OCI-LY1 (cell line): ENCODE measurements around the gene CBLB.

ENCODE experiments used
- H2AFZ ChIP-seq: fragments of 200-600 bp; sonication (generic), shearing (Covaris generic); 2 replicates; pipeline ENCODE4 v1.6.0; 2014; ENCODE audit warnings: antibody characterized with exemption, mild to moderate bottlenecking, low read length
- H3F3A ChIP-seq: fragments of 200-600 bp; sonication (generic), shearing (Covaris generic); 2 replicates; pipeline ENCODE4 v1.6.0; 2014; ENCODE audit warnings: mild to moderate bottlenecking, antibody characterized with exemption, low read length, moderate library complexity; ENCODE audit not compliant: insufficient read depth
- H3K27ac ChIP-seq: fragments of 200-600 bp; sonication (generic); 2 replicates; pipeline ENCODE4 v1.5.1; 2014; ENCODE audit warnings: low read length, mixed run types, mild to moderate bottlenecking, low read depth; ENCODE audit not compliant: poor library complexity, severe bottlenecking
- H3K27me3 ChIP-seq: fragments of 200-600 bp; sonication (generic); 2 replicates; pipeline ENCODE4 v1.6.0; 2014; ENCODE audit warnings: antibody characterized with exemption, mild to moderate bottlenecking, low read length, moderate library complexity; ENCODE audit not compliant: insufficient read depth
- H3K36me3 ChIP-seq: fragments of 200-600 bp; sonication (generic); 2 replicates; pipeline ENCODE4 v1.6.1; 2014; ENCODE audit warnings: mild to moderate bottlenecking, antibody characterized with exemption, low read length, moderate library complexity, mixed read lengths; ENCODE audit not compliant: insufficient read depth
- H3K4me1 ChIP-seq: fragments of 200-600 bp; sonication (generic); 2 replicates; pipeline ENCODE4 v1.5.1; 2014; ENCODE audit warnings: mild to moderate bottlenecking, low read length, moderate library complexity; ENCODE audit not compliant: insufficient read depth, severe bottlenecking
- H3K4me2 ChIP-seq: fragments of 200-600 bp; sonication (generic), shearing (Covaris generic); 2 replicates; pipeline ENCODE4 v1.6.1; 2014; ENCODE audit warnings: low read length
- H3K4me3 ChIP-seq: fragments of 200-600 bp; sonication (generic); 2 replicates; pipeline ENCODE4 v1.5.1; 2014; ENCODE audit warnings: low read length, low read depth, mild to moderate bottlenecking, mixed read lengths; ENCODE audit not compliant: poor library complexity, severe bottlenecking
- H3K79me2 ChIP-seq: fragments of 200-600 bp; shearing (Covaris generic); 2 replicates; pipeline ENCODE4 v1.6.1; 2016; ENCODE audit warnings: mixed run types, low read length, mixed read lengths; ENCODE audit not compliant: insufficient read depth
- H3K9ac ChIP-seq: fragments of 200-600 bp; sonication (generic), shearing (Covaris generic); 2 replicates; pipeline ENCODE4 v1.6.1; 2014; ENCODE audit warnings: mild to moderate bottlenecking, low read length, mixed read lengths
- H3K9me2 ChIP-seq: fragments of 200-600 bp; sonication (generic), shearing (Covaris generic); 2 replicates; pipeline ENCODE4 v1.6.1; 2014; ENCODE audit warnings: low read depth, mild to moderate bottlenecking, low read length, mixed read lengths
- H3K9me3 ChIP-seq: fragments of 200-600 bp; shearing (Covaris generic); 2 replicates; pipeline ENCODE4 v1.6.1; 2014; ENCODE audit warnings: low read length, mixed read lengths
- H4K20me1 ChIP-seq: fragments of 200-600 bp; sonication (generic), shearing (Covaris generic); 2 replicates; pipeline ENCODE4 v1.6.0; 2016; ENCODE audit warnings: mild to moderate bottlenecking, low read length; ENCODE audit not compliant: insufficient read depth
- EZH2 ChIP-seq: fragments of 200-600 bp; sonication (generic), shearing (Covaris generic); IDR thresholded peaks from 2 replicates; pipeline ENCODE4 v1.8.0; 2017; ENCODE audit warnings: borderline replicate concordance, mixed run types, mild to moderate bottlenecking, antibody characterized with exemption, low read length, moderate library complexity, mixed read lengths
- TF ChIP-seq, protein P1 (sequence below): fragments of 200-600 bp; sonication (generic), shearing (Covaris generic); IDR thresholded peaks from 2 replicates; pipeline ENCODE4 v1.5.1; 2017; ENCODE audit warnings: mild to moderate bottlenecking, antibody characterized with exemption, low read length, moderate library complexity, mixed read lengths

CBLB gene

DNA sequence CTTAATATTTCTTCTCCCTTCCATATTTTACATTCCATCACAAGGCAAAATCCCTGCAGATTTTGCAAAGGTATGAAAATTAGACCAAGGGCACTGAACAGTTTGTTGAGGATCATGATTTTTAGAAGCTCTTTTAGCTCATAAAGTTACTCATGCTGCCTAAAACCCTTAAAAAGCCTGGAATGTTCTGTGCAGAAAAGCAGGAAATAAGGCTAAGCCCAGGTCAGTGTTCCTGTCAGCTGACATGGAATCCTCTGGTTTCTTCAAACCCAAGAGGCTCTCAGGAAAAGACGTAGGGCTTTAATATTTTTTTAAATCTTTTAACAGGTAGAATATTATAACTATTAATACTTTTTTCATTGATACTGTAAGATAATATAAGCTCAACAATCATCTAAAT is 8.2 kb downstream of the CBLB start:
- Histone ChIP-seq H3K9me2 (no peaks in the 10 kb centered on the region), H3F3A (no peaks in the 10 kb centered on the region), H3K4me3 (no peak overlapping the region), H3K27ac (peak overlapping the region; percentile 21), H3K9me3 (no peaks in the 10 kb centered on the region), H4K20me1 (no peaks in the 10 kb centered on the region), H3K36me3 (peaks cover 59% of the 10 kb centered on the region), H3K4me2 (no peak overlapping the region), H3K27me3 (no peaks in the 10 kb centered on the region), H3K79me2 (peaks cover 60% of the 10 kb centered on the region), H2AFZ (no peak overlapping the region), H3K4me1 (peaks cover 75% of the 10 kb centered on the region), H3K9ac (no peak overlapping the region)
- no peak for TF ChIP-seq EZH2
- TF ChIP-seq, protein P1, sequence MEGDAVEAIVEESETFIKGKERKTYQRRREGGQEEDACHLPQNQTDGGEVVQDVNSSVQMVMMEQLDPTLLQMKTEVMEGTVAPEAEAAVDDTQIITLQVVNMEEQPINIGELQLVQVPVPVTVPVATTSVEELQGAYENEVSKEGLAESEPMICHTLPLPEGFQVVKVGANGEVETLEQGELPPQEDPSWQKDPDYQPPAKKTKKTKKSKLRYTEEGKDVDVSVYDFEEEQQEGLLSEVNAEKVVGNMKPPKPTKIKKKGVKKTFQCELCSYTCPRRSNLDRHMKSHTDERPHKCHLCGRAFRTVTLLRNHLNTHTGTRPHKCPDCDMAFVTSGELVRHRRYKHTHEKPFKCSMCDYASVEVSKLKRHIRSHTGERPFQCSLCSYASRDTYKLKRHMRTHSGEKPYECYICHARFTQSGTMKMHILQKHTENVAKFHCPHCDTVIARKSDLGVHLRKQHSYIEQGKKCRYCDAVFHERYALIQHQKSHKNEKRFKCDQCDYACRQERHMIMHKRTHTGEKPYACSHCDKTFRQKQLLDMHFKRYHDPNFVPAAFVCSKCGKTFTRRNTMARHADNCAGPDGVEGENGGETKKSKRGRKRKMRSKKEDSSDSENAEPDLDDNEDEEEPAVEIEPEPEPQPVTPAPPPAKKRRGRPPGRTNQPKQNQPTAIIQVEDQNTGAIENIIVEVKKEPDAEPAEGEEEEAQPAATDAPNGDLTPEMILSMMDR, result no peak

DNA sequence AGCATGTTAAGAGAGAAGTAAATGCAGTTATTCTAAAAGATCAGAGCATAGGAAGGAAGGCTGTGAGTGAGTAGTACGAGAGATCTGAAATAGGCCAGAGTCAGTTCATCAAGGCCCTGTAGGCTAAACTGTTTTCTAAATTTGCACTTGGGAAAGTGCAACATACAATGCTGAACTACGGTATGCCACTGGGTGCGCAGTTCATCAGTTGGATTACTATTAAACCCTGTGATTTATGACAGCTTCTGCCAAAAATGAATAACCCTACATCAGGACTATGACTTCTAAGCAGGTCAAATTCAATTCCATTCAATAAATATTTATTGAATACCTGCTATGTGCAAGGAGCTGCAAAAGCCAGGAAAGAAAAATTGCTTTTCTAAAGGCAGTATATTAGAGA is 10.8 kb downstream of the CBLB start:
- Histone ChIP-seq H4K20me1 (no peaks in the 10 kb centered on the region), H3K4me2 (peak overlapping the region; percentile 14; the same call in 1 of the 2 replicates)

DNA sequence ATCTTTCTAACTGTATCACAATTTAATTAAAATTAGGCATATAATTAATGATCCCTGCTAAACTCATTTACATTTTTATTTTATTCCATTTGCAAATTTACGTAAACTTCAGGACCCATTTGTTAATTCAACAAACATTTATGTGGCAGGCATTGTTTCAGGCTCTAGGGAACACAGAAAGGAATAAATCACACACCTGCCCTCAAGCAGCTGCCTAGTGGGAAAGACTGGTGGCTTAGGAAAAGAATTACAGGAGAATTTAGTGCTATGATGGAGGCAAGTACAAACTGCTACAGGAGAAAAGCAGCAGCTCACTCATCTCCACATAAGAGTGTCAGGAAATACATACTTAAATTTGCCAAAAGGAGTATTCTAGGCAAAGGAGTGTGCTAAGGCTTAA is 11.2 kb downstream of the CBLB start:
- Histone ChIP-seq H3K9me3 (no peaks in the 10 kb centered on the region), H3F3A (no peaks in the 10 kb centered on the region), H3K9ac (no peak overlapping the region; the same call in 1 of the 2 replicates), H3K27ac (peak overlapping the region; percentile 65), H3K79me2 (peaks cover 36% of the 10 kb centered on the region), H3K4me1 (peaks cover 64% of the 10 kb centered on the region), H3K36me3 (peaks cover 71% of the 10 kb centered on the region), H3K9me2 (no peaks in the 10 kb centered on the region), H4K20me1 (no peaks in the 10 kb centered on the region), H3K27me3 (no peaks in the 10 kb centered on the region), H2AFZ (no peak overlapping the region), H3K4me3 (no peak overlapping the region), H3K4me2 (peak overlapping the region; percentile 14; the same call in 1 of the 2 replicates)
- TF ChIP-seq EZH2, result no peak
- TF ChIP-seq, protein P1, result no peak

More for the DNA sequence above, 10.8 kb downstream of the CBLB start:
- no peaks in the 10 kb centered on the region for H3K9me2 ChIP-seq
- H2AFZ ChIP-seq, result no peak overlapping the region
- H3K9ac ChIP-seq, result no peak overlapping the region; the same call in 1 of the 2 replicates
- TF ChIP-seq, protein P1, result peak; percentile 42; the same call in 1 of the 2 replicates
- TF ChIP-seq EZH2, result no peak
- peak overlapping the region; percentile 65 for H3K27ac ChIP-seq
- H3K4me1 ChIP-seq, result peaks cover 68% of the 10 kb centered on the region
- H3F3A ChIP-seq, result no peaks in the 10 kb centered on the region
- H3K79me2 ChIP-seq, result peaks cover 36% of the 10 kb centered on the region
- peaks cover 68% of the 10 kb centered on the region for H3K36me3 ChIP-seq
- H3K27me3 ChIP-seq, result no peaks in the 10 kb centered on the region
- H3K4me3 ChIP-seq, result no peak overlapping the region
- H3K9me3 ChIP-seq, result no peaks in the 10 kb centered on the region
